ENCODE data around the gene ARL15. TPM values are rescaled to one million over a fixed set of nuclear protein-coding genes. Genes with fewer than 3 reads are reported as not detected.

The ARL15 gene
- total and polyA plus RNA-seq, 2 of the 4 experiments (the other 2 are of a cell fraction): 7.3 to 19.2 TPM

GRCh38 chr5:54313311-54314270 lies 3.2 kb upstream of the ARL15 start:
- Histone ChIP-seq H2BK5ac (ENCODE audit: low read depth, low read length, poor library complexity, severe bottlenecking) (no peak overlapping the region), H4K91ac (ENCODE audit: insufficient read depth, low read depth, low read length) (no peak overlapping the region), H2AK9ac (replicated peaks; ENCODE audit: low read depth, low read length, poor library complexity) (no peak overlapping the region), H2AK5ac (ENCODE audit: low read depth, low read length) (no peak overlapping the region), H2BK20ac (ENCODE audit: low read depth, low read length) (no peak overlapping the region), H3K9ac (ENCODE audit: low read depth, low read length) (no peak overlapping the region), H4K8ac (ENCODE audit: low read depth in 2 of 2, low read length in 2 of 2) (no peak overlapping the region), H3K4me3 (ENCODE audit: insufficient read depth, low read depth, low read length) (no peak overlapping the region), H3K4me1 (ENCODE audit: control insufficient read depth, insufficient read depth, low read length) (no peaks in the 10 kb centered on the region; the same call in 1 of the 2 replicates), H3K9me3 (ENCODE audit: control insufficient read depth, insufficient read depth, low read length) (no peaks in the 10 kb centered on the region), H3K79me1 (ENCODE audit: low read depth in 1 of 2, low read length in 2 of 2) (peaks cover 0 to 14% of the 10 kb centered on the region in 2 experiments; a peak in 2 of 4 replicates), H2BK15ac (ENCODE audit: low read depth, low read length) (no peak overlapping the region), H2BK120ac (ENCODE audit: low read depth, low read length) (no peak overlapping the region), H3K36me3 (ENCODE audit: control insufficient read depth, insufficient read depth, low read length) (no peaks in the 10 kb centered on the region), H3K27me3 (ENCODE audit: control insufficient read depth, insufficient read depth, low read length) (peaks cover 6% of the 10 kb centered on the region; the same call in 1 of the 2 replicates), H3K4me2 (ENCODE audit: low read depth, low read length) (no peak overlapping the region), H3K18ac (ENCODE audit: low read depth, low read length) (no peak overlapping the region), H3K27ac (ENCODE audit: insufficient read depth, low read length) (no peak overlapping the region), H3K9me1 (ENCODE audit: insufficient read depth, low read length) (no peaks in the 10 kb centered on the region; the same call in 1 of the 2 replicates), H3K56ac (ENCODE audit: extremely low read depth, insufficient read depth, low read length) (no peak overlapping the region), H4K20me1 (ENCODE audit: insufficient read depth, low read length) (no peaks in the 10 kb centered on the region), H4K5ac (ENCODE audit: low read depth, low read length) (no peak overlapping the region), H2AFZ (replicated peaks; ENCODE audit: low read length, poor library complexity) (no peak overlapping the region), H3K23ac (ENCODE audit: low read depth, low read length) (no peak overlapping the region), H3K14ac (replicated peaks; ENCODE audit: low read depth, low read length) (no peak overlapping the region), H3K4ac (ENCODE audit: low read depth, low read length) (no peak overlapping the region)
- intact Hi-C loops (cut with micrococcal nuclease) (no loop called here), dilution Hi-C loops (cut with HindIII; ENCODE audit: low sequenced_read_pairs, unreplicated experiment) (no loop called here), in situ Hi-C loops (cut with MboI; ENCODE audit: low sequenced_read_pairs) (no loop called here)
- DNase-seq (no peak), ATAC-seq (ENCODE audit: low read depth) (no peak)
- TF ChIP-seq CTCF (conservative IDR thresholded peaks at IDR 0.05; ENCODE audit: low read depth, low read length): no peak
- TF ChIP-seq RAD21 (IDR thresholded peaks at IDR 0.05; ENCODE audit: low read length): no peak
- TF ChIP-seq NFE2L2 (IDR thresholded peaks at IDR 0.05; ENCODE audit: low read depth, low read length): no peak
- TF ChIP-seq ELK1 (IDR thresholded peaks at IDR 0.05; ENCODE audit: borderline replicate concordance, low read depth, low read length): no peak
- no peak for TF ChIP-seq SMC3 (IDR thresholded peaks at IDR 0.05; ENCODE audit: low read depth, low read length)
- no peak for TF ChIP-seq RCOR1 (IDR thresholded peaks at IDR 0.05; ENCODE audit: insufficient replicate concordance, low read length)
- TF ChIP-seq BHLHE40 (IDR thresholded peaks at IDR 0.05; ENCODE audit: low read depth, low read length): no peak
- TF ChIP-seq CHD1 (IDR thresholded peaks at IDR 0.05; ENCODE audit: low read depth, low read length): no peak
- TF ChIP-seq MAFK (IDR thresholded peaks at IDR 0.05; ENCODE audit: low read depth, low read length): no peak
- no peak for TF ChIP-seq CEBPB (IDR thresholded peaks at IDR 0.05; ENCODE audit: low read depth, low read length)
- POLR2A ChIA-PET (ENCODE audit: unreplicated experiment): no interaction called here
- CTCF ChIA-PET: no interaction called here
- 70% methylated on average over 2 of the region's 7 CpGs; no CpG with 5 or more reads in 1 of the 2 experiments for WGBS, 2 experiments (ENCODE audit: extremely low coverage in 2 of 2, insufficient read length in 1 of 2)
- no TSS peak for BruUV-seq (replicated peaks)
